GM21381 (cell line): ENCODE measurements around the gene ASXL3.

Experiments
- ATAC-seq: cut with Tn5 transposase; IDR thresholded peaks from one replicate; pipeline ENCODE4 v1.9.1; 2021; ENCODE audit warnings: mild to moderate bottlenecking, moderate library complexity; ENCODE audit not compliant: unreplicated experiment

ASXL3 gene

GRCh38 chr18:33712719-33713118 is 134.7 kb downstream of the ASXL3 start:
- ATAC-seq = no peak

GRCh38 chr18:33716061-33716683 is 138.2 kb downstream of the ASXL3 start:
- no peak for ATAC-seq

DNA sequence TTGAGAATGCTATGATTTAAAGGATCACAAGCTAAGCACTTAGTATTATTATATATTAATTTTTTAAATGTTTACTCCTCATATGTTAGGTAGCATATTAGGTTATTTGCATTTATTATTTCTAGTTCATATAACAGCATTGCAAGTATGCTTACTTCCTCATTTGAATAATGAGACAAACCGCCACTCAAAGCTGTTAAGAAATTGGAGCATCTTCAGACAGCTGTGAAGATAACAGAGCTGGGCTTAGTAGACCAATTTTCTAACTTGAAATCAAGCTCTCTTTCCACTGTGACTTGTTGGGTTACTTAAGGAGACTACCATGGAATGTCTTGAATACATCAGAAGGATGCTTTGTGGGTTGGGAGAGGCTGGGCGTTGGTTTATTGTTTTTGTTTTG is 139.3 kb downstream of the ASXL3 start:
- ATAC-seq = no peak

- ATAC-seq = no peak
Observed at GRCh38 chr18:33720133-33720532, 142.1 kb downstream of the ASXL3 start.

- ATAC-seq = no peak
Observed at GRCh38 chr18:33729556-33729955, 151.5 kb downstream of the ASXL3 start.

- no peak for ATAC-seq
Observed at GRCh38 chr18:33733376-33733775, 155.4 kb downstream of the ASXL3 start.

GRCh38 chr18:33735428-33735827 is 157.4 kb downstream of the ASXL3 start:
- ATAC-seq = no peak

GRCh38 chr18:33741760-33742159 is 163.7 kb downstream of the ASXL3 start:
- no peak for ATAC-seq

DNA sequence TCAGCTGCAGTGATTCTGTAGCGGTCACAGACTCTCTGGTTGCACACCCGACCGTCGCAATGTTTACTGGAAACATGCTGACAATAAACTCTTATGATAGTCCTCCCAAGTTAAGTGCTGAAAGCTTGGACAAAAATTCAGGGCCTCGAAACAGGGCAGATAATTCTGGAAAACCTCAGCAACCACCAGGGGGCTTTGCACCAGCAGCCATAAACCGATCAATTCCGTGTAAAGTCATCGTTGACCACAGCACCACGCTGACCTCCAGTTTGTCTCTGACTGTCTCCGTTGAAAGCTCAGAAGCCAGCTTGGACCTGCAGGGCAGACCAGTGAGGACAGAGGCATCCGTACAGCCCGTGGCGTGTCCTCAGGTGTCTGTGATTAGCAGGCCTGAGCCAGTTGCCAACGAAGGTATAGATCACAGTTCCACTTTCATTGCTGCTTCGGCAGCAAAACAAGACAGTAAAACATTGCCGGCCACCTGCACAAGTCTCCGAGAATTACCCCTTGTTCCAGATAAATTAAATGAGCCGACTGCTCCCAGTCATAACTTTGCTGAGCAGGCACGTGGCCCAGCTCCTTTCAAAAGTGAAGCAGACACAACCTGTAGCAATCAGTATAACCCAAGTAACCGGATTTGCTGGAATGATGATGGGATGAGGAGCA is 166.1 kb downstream of the ASXL3 start:
- no peak for ATAC-seq

DNA sequence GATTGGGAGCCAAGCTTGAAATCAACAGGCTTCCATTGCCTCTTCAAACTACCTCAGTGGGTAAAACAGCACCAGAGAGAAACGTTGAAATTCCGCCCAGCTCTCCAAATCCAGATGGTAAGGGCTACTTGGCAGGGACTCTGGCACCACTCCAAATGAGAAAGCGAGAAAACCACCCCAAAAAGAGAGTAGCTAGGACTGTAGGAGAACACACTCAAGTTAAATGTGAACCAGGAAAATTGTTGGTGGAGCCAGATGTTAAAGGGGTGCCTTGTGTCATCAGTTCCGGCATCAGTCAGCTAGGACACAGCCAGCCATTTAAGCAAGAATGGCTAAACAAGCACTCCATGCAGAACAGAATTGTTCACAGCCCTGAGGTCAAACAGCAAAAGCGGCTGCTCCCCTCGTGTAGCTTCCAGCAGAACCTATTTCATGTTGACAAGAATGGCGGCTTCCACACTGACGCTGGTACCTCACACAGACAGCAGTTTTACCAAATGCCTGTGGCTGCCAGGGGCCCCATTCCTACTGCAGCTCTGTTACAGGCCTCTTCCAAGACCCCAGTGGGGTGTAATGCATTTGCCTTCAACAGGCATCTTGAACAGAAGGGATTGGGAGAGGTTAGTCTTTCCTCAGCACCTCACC is 167.3 kb downstream of the ASXL3 start:
- ATAC-seq = no peak

DNA sequence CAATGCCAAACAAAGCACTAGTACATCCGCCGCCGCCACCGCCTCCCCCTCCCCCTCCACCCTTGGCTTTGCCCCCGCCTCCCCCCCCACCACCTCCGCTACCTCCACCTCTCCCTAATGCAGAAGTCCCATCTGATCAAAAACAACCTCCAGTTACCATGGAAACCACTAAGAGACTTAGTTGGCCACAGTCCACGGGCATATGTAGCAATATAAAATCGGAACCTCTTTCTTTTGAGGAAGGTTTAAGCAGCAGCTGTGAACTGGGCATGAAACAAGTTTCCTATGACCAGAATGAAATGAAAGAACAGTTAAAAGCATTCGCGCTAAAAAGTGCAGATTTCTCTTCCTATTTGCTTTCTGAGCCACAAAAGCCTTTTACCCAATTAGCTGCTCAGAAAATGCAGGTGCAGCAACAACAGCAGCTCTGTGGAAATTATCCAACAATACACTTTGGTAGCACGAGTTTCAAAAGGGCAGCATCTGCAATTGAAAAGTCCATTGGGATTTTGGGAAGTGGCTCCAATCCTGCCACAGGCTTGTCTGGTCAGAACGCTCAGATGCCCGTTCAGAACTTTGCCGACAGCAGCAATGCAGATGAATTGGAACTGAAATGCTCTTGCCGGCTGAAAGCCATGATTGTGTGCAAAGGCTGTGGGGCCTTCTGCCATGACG is 168.0 kb downstream of the ASXL3 start:
- ATAC-seq = no peak

GRCh38 chr18:33749834-33750233 is 171.8 kb downstream of the ASXL3 start:
- ATAC-seq = no peak

DNA sequence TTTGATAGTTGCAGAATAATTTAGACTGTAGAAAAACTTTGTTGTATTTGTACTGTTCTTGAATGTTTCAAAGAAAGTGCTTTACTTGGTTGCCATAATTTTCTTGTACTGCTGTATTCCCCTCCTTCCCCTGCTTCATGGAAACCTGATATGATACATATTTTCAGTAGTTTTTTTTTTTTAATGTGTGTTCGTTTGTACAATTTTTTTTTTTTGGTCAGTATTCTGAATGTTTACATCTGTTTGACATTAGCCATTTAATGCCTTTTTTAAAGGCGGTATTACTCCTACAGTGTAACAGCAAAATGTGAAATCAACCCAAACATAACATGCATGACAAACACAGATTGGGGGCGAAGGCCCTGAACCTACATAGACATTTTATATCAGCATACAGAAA is 172.3 kb downstream of the ASXL3 start:
- no peak for ATAC-seq

- no peak for ATAC-seq
Observed at GRCh38 chr18:33751613-33752221, 173.7 kb downstream of the ASXL3 start.

DNA sequence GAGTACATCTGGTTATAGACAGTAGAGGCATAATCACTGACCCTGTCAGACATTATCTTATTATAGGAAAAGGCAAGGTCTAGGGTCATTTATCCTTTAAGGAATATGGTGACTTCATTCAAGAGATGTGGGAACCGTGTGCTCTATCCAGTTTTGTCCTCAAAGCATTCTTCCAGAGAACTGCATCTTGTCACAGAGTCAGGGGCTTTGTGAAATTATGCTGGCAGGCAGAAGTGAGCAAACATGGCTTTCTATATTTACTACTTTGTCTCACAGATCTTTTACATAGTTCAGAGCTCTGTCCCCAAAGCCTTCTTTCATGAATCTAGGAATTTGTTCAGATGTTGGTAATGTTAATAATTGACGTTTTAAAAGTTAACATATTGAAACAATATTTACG is 177.4 kb downstream of the ASXL3 start:
- ATAC-seq = no peak

GRCh38 chr18:33755931-33756560 is 178.0 kb downstream of the ASXL3 start:
- no peak for ATAC-seq

DNA sequence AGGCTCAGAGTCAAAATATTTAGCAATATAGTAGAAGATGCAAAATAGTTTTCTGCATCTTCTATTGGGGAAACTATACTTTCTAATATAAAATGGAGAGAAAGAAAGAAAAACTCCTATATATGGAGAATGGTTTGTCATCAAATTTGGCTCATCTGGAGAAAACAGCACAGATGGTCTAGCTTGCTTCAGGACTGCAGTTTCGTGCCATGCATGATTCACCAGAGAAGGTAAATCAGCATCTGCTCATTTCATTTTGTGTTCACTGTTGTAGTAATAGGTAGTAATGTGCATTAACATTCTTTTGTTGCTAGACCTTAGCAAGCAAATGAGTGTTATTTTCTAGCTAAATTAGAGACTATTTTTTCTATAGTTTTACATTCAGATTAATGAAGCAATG is 179.0 kb downstream of the ASXL3 start:
- ATAC-seq = no peak

DNA sequence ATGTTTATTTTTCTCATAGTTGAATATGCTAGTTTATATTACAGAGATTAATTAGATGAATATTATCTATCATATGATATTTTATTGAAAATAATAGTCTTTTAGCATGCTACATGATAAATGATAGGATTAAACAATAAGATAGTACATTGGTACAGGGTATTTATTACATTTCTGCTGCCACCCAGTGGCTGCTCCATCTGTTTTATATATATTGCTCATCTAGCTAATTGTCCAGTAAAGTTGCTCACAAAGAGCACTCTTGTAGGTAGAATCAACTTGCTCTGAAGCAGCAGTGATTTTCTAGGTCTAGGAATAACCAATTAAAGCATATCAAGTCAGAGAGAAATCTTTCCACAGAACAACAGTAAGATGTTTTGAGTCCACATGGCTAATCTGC is 183.3 kb downstream of the ASXL3 start:
- ATAC-seq = no peak

GRCh38 chr18:33781429-33781828 is 203.4 kb downstream of the ASXL3 start:
- ATAC-seq = no peak
